T-helper 2 cell treated with Interferon-gamma antibody and Interleukin-4, amounts not matched to agents 100 ng/mL and 5 ng/mL, for 36 hours (primary cell): Measurements from ENCODE around the gene SRGAP2B. TPM values are rescaled to one million over a fixed set of nuclear protein-coding genes. Genes with fewer than 3 reads are reported as not detected.
"Not testable (repeated sequence)": the region's sequence is repeated elsewhere in the genome, so short reads cannot be mapped to it uniquely, and the experiment has no call there.

Experiments
- intact Hi-C: fragments of 100-400 bp; cut with micrococcal nuclease; formaldehyde crosslinking; loops from one replicate; pipeline ENCODE4 v1.15.1; 2023
- total RNA-seq: library from RNA; stranded (reverse); gene quantifications from 2 replicates; pipeline ENCODE4 v1.2.3, GENCODE V29; 2022

The SRGAP2B gene
- total RNA-seq, 1 donor from 2014 or later: 32.7 TPM

DNA sequence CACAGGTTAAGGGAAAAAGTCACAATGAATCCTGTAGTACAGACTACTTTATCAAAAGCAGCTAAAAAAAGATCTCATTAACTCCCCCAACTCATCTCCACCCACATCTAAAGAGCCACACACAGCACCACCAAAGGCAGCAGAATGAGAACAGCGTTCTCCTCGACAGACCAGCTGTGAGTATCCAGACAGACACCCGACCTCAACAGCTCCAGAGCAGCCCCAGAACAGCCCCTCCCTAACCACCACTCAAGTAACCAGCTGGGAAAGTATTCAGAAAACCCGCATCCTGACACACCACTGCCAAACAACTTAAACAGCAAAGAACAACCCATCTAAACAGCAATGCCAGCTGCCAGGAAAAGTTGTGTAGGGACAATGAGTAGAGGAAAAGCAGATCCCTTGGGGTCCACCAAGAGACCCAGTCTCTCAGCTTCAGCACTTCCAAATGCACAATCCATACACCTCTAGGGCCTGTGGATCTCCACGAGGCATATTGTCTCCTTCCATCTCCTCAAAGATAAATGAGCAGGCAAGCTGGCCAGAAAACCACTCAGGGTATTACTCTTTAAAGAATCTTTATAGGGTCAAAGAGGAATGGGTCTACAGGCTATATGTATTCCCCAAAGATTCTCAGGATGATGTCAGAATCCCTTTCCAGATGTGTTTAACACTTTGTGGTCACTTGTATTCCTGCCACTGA lies 49.4 kb downstream of the SRGAP2B start:
- intact Hi-C loops: not testable (repeated sequence)

DNA sequence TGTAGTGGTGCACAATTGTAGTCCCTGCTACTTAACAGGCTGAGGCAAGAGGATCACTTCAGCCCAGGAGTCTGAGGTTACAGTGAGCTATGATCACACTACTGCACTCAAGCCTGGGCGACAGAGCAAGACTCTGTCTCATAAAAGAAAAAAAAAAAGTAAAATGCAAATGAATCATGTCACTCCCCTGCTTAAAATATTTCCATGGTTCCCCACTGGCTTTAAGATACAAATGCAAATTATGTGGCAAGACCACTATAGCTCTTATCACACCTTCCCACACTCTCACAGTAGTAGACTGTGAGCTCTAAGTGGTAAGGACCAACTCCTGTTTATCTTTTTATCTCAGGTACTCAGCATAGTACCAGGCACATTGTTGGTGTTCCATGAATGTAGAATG lies 53.6 kb downstream of the SRGAP2B start:
- intact Hi-C loops: not testable (repeated sequence)

DNA sequence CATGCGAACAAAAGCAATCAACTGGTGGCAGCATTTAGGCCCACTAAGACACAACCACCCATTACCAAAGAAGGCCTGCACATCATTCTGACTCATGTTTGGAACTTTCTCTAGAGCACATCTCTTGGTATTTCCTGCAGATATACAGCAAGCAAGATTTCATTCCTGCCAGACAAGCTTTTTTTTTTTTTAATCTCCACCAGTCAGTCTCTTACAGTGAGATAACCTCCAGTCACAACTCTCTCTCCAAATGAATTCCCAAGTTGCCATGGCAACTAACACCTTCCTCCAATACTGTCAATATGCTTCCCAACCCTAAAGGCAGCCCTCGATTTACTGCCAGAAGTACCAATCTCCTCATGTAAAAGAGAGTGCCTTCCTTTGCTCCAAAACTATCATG lies 59.1 kb downstream of the SRGAP2B start:
- intact Hi-C loops: not testable (repeated sequence)

DNA sequence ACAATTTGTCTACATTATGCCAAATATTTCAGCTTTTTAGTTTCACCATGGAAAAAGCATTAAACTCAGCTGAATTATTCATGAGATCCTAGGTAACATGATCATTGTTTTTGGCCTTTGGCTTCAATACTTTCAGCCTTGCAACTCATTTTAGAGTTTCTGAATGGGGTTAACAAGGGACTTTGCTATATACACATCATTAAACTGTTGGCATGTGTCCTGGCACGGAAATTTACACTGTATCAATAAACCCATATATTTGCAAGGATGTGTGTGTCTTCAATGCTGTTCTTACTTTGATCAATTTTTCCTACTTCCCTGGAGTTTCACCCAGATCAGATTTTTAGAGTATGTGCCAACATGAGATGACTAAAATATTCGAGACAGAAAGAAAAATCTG lies 61.6 kb downstream of the SRGAP2B start:
- intact Hi-C loops: not testable (repeated sequence)

DNA sequence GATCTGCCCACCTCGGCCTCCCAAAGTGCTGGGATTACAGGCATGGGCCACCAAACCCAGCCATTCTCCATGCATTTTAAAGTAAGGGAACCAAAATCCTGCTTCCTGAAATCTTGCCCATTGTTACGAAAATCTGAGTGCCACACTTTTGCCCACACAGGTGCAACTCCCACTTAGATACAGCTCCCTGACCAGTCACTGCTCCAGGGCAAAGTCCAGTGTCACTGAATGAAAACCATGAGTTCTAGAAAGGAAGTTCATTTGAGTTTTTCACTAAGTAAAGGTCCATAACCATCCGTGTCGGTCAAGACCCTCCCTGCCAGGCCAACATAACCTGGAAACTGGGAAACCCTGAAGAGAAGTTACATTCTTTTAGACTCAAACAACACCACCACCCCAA lies 67.9 kb downstream of the SRGAP2B start:
- intact Hi-C loops: not testable (repeated sequence)

DNA sequence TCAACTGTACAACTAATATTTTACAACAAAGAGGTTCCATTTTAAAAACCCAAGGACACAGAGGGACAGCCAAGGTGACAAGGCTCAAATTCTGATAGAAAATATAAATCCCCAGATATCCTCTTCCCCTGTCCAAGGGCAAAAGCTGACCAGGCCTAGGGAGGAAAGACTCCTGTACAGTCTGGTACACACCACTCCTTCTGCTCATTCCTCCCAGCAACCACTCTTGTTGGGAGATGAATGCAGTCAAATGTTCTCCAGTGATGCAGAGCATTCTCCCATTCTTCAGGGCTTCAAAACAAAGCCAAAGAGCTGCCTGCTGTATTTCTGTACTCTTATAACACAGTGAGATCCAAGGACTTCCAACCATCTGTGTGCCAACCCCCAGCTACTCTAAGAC lies 69.8 kb downstream of the SRGAP2B start:
- intact Hi-C loops: not testable (repeated sequence)

DNA sequence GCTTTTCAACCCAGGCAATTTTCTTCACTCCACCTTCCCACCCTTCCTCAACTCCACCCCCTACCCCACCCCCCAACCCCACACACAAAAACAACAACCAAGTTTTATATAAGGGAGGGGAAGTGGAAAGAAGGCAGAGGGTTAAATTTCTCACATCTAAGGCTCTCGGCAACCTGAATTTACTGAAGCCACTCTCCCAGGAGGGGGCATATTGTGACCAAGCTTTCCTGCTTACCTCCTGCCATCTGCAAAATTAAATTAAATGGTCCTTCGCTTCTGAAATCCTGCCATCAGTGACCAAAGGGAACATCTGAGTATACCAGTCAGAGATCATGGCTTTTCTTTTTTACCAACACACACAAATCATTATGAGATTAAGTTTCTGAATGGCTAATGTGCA lies 72.9 kb downstream of the SRGAP2B start:
- intact Hi-C loops: not testable (repeated sequence)

DNA sequence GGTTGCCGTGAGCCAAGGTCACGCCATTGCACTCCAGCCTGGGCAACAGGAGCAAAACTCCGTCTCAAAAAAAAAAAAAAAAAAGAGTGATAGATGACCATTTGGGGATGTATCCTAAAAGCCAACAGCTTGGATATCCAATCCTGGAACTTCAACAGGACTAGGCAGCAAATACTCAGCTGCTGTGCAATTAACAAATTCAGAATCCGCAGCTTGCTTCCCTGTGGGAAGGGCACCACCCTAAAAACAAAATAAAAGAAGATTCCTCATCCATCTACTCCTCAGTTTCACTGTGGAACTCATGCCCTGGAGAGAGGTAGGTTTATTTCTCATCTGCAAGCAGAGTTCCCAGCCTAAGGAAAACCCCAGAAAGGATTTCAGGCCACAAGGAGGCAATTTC lies 73.4 kb downstream of the SRGAP2B start:
- intact Hi-C loops: not testable (repeated sequence)

DNA sequence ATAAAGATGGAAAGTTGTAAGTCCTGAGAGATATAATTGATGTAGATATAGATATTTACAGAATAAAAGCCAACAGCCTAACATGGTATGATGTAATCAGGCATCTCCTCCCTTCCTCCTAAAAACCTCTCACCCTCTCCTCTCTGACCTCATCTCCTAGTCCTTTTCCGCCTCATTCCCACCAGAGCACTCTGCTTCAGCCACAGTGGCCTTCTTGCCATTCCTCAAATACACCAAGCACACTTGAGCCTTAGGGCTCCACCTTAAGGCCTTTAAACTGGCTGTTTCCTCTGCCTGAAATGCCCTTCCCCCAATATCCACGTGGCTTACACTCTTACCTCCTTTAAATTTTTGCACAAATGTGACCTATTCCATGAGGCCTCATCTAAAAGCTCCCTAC lies 75.4 kb downstream of the SRGAP2B start:
- intact Hi-C loops: not testable (repeated sequence)

DNA sequence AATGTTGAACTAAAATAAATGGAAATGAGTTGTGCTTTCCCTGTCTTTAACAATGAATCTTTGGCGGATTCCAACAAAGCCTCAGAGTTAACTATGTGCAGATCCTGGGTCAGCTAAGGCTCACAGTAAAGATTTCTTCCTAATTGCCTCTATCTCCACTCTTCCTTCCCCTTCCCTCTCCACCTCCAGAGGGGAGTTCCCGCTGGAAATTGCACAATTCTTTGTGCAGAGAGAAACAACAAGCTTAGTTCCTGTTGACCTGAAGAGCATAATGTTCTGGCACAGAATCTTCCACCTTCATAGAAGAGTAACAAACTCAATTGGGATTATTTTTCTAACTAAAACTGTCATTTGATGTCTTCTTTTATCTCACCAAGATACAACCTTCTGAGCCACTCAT lies 77.4 kb downstream of the SRGAP2B start:
- intact Hi-C loops: not testable (repeated sequence)

DNA sequence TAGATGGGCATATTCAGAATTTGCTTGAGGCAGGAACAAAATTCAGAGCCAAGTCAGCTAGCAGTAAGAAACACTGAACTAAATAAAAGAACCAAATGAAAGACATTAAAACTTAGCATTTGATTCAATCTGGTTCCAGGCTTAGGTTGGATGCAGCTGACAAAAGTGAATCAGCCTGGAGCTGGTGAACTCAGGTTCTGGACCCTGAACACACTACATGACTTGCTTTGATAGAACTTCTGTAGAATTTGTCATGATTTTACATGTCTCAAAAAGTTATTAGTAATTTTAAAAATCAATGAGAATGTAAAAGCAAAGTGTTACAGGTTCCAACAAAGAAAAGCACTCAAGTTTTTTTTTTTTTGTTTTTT lies 78.7 kb downstream of the SRGAP2B start:
- intact Hi-C loops: not testable (repeated sequence)

DNA sequence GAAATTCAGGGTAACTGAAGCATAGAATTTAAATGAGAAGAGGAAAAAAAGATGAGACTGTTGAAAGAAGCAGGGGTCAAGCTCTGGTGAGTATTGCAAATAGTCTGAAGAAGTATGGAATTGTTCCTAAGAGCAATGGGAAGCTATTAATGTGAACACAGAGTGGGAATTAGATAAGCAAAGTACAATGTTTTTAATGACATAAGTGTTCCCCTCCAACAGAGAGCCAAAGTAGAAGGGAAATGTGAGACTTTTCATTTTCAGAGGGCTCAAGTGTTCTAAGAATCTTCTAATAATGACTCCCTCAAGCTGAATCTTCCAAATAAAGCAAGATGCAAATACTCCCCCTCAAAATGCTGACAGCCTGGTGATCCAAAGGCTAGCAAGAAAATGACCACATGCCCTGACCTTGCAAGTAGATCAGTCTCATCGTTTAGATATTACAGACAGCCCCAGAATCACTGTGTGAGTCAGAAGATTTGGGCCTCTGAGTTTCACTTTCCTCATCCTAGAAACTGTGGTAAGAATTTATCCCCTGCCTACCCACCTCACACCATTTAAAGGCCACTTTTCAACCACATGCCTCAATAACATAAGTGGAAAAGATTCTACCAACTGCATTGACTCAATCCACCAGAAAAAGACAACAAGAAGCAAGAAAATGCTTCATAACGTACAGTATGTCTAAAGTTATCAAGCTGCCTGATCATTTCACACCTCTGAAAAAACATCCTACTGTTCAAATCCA lies 79.2 kb downstream of the SRGAP2B start:
- intact Hi-C loops: not testable (repeated sequence)

DNA sequence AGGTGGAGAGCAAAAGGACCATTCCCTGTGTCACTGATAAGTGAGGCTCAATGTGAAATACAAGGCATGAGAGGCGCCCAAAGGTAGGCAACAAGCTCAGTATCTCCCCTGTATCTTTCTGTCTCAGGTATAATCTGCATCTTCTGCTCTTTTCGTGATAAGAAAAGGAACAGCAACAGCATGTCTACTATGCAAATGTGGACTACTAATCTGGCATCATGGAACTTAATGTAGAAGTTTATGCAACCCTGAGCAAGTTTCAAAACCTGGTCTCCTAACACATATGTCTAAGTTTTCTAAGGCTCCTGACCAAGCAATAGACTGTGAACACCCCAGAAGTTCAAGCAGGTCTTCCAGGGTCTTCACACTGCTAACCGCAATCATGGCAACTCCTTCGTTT lies 81.8 kb downstream of the SRGAP2B start:
- intact Hi-C loops: not testable (repeated sequence)

DNA sequence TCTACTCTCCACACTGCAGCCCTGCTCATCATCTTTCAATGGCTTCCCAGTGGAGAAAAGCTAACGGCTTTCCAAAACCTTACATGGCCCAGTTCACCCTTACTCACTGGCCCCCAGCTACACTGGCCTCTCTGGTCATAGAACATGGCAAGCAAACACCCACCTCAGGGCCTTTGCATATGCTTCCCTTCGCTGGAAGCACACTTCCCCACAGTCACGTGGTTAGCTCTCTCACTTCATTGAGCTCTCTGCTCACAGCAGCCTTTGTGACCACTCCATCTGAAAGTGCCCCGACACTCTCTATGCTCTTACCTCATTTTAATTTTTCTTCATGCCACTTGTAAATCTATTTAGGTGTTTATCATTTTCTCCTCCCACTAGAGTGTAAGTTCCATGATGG lies 83.3 kb downstream of the SRGAP2B start:
- intact Hi-C loops: not testable (repeated sequence)

DNA sequence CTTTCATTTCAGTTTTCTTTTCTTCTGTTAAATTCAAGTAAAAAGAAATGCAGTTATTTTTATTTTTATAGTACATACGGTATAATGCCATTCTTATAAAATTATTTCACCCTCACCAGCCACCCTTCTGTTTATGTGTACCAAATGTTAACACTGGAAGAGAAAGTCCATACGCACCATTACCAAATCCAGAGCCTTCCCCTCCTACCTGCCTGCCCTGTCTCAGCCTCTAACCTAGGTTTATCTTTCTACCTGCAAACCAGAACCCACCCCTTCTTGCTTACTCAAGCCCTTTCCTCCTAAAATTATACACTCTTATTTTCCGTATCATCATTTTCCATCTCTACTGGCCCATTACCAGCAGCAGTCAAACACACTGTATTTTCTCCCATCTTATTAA lies 84.5 kb downstream of the SRGAP2B start:
- intact Hi-C loops: not testable (repeated sequence)

DNA sequence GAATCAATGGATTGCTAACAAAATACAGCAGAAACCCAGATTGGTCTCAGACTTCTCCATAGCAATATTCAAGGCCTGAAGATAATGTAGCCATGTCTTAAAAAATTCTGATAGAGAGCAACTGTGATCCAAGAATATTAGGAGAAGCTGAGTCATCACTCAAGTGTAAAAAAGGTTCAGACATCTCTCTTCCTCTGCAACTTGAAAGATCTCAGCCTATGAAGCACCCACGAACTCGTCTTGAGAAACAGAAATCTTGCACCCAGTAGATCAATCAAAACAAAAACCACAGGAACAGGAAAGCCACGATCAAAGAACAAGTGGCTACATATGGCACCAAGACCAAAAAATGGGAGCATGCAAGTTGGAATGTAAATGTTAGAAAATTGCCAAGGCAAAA lies 85.2 kb downstream of the SRGAP2B start:
- intact Hi-C loops: not testable (repeated sequence)

DNA sequence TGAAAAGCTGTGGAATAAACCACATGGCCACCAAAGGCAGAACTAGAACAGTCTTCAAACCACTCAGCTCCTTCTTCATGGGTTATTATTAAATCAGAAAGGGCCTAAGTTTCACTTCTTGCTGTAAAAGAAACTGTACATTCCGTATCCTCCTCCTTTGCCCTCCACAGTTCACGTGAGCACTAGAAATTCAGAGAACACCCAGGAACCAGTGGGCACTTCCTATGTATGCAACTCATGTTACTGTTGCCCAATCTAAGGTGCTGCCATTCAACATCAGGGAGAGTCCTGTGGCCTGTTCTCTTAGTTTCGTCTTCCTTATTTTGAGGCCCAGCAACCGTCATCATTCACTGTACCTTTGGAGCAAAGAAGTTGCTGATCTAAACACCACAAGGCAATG lies 86.7 kb downstream of the SRGAP2B start:
- intact Hi-C loops: not testable (repeated sequence)

DNA sequence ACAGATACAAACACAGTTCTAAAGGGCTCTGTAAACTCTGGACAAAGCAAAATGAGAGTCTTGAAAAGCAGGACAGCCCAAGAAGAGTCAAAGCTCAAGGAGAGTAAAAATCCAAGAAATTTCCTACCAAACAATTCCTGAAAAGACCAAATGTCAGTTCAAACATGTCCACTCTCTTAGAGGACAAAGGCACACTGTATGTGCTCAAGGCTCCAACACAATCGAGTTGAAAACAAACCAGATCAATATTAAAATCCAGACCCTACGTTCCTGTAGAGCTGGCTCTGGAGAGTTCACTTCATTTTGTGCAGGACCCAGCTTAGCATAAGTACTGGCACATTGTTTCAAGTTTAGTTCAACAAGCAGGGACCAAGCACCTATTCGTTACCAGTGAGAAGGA lies 90.0 kb downstream of the SRGAP2B start:
- intact Hi-C loops: not testable (repeated sequence)

DNA sequence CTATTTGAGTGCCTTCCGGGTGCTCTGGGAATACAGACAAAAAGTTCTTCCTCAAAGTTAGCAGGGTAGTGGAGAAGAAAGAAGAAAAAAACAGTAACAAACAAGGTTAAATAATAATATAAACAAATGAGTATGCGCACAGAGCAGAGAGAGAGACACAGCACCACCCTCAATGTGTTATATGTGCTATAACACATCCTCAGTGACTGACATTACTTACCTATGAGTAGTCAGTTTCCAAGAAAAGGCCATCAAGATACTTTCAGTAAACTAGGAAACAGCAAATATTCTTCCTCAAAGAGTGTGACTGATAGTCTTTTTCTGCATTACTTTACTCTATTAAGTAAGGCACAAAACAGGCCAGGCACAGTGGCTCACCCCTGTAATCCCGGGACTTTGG lies 93.7 kb downstream of the SRGAP2B start:
- intact Hi-C loops: not testable (repeated sequence)

DNA sequence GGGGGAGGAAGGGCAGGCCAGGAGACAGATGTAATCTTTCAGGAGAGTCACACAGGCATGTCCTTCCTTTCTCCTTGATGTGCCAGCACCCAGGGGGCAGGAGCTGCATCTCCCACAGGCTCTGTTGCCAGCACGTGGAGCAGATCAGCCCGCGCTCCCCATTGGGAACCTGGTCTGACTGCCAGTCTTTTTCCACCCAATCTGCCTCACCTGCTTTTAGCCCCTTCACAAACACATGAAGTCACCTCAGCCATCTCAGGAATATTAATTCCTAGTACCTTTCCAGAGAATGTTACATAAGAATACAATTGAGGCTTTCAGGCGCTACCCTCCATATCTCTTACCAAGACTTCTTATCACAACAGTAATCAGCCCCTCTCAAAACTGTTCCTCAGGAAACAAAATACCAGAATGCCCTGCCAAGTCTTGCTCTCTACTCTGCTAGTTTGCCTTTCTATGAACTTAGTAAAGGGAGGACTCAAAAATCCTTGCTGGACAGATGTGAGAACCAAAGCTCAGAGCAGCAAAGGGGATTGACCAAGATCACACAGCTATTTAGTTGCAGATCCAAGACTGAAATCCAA lies 94.3 kb downstream of the SRGAP2B start:
- intact Hi-C loops: not testable (repeated sequence)

DNA sequence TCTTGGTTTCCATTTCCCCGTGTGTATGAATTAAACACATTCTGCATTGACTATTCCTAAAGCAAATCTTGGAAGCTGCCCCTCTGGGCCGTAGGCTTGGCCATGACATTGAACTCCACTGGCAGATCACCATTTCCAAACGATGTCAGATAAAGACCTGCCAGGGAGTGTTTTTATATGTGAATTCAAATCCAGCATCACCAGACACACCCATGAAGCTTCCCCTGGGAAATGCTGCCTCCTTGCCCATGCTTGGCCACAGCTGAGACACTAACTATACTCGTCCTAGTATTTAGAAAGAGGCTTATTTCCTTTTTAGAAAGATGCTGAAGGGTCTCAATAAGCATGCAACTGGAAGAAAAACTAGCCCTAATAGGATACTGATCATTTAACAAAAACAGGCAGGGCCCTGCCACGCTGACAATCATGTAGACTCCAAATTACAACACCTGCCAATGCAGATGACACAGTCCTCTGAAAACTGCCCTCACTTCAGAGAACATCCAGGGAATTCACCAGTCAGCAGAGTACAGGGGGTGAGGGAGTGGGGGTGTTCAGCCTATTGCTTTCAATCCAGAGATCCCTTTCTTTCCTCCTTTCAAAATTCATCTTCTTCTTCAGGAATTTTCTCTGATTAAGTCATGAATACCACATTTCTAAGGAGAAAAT lies 94.9 kb downstream of the SRGAP2B start:
- intact Hi-C loops: not testable (repeated sequence)

DNA sequence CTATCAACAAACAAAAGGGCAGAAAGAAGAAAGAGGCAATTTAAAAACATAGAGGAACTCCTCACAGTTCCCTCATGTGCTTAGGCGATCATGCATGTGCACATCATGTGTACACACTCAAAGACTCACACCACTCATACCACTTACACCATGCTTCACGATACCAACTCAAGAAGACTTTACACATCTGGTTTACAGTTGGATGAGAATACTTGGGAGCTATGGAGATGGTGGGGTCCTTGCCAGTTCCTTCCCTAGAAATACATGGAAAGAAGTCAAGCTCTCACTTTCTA lies 96.2 kb downstream of the SRGAP2B start:
- intact Hi-C loops: not testable (repeated sequence)
